GM23248 (cell line): Measurements from ENCODE around the gene EPHA3. TPM values are rescaled to one million over a fixed set of nuclear protein-coding genes. Genes with fewer than 3 reads are reported as not detected.
A peak's percentile ranks its signal among the peaks of the same experiment; 100 is the strongest.

Experiments
- DNase-seq: peaks from one replicate; pipeline ENCODE4 v3.0.0-alpha.2; 2015
- H2AFZ ChIP-seq: fragments of 200-600 bp; sonication (generic); 2 replicates; pipeline ENCODE4 v1.6.1; 2016; ENCODE audit warnings: antibody characterized with exemption
- H3F3A ChIP-seq: fragments of 200-600 bp; sonication (generic); 2 replicates; pipeline ENCODE4 v1.6.1; 2016; ENCODE audit warnings: mild to moderate bottlenecking, antibody characterized with exemption, mixed run types; ENCODE audit not compliant: insufficient read depth
- H3K27ac ChIP-seq: fragments of 200-600 bp; sonication (generic); 2 replicates; pipeline ENCODE4 v1.5.1; 2016; ENCODE audit warnings: mild to moderate bottlenecking
- H3K27me3 ChIP-seq: fragments of 200-600 bp; sonication (generic); replicated peaks from 2 replicates; pipeline ENCODE4 v1.6.1; 2016; ENCODE audit warnings: mild to moderate bottlenecking; ENCODE audit not compliant: insufficient read depth
- H3K36me3 ChIP-seq: fragments of 200-600 bp; sonication (generic); 2 replicates; pipeline ENCODE4 v1.6.1; 2016; ENCODE audit warnings: low read depth, mild to moderate bottlenecking
- H3K4me1 ChIP-seq: fragments of 200-600 bp; sonication (generic); 2 replicates; pipeline ENCODE4 v1.6.1; 2016; ENCODE audit warnings: mild to moderate bottlenecking; ENCODE audit not compliant: insufficient read depth
- H3K4me2 ChIP-seq: fragments of 200-600 bp; sonication (generic); one replicate; pipeline ENCODE4 v1.6.1; 2016; ENCODE audit warnings: mild to moderate bottlenecking; ENCODE audit not compliant: unreplicated experiment
- H3K4me3 ChIP-seq: fragments of 200-600 bp; sonication (generic); 2 replicates; pipeline ENCODE4 v1.5.1; 2016; ENCODE audit warnings: mild to moderate bottlenecking
- H3K79me2 ChIP-seq: fragments of 200-600 bp; sonication (generic); 2 replicates; pipeline ENCODE4 v1.6.1; 2016; ENCODE audit warnings: mild to moderate bottlenecking; ENCODE audit not compliant: insufficient read depth
- H3K9ac ChIP-seq: fragments of 200-600 bp; sonication (generic); 2 replicates; pipeline ENCODE4 v1.6.1; 2016; ENCODE audit warnings: mild to moderate bottlenecking
- H3K9me2 ChIP-seq: fragments of 200-600 bp; sonication (generic); 2 replicates; pipeline ENCODE4 v1.6.1; 2016; ENCODE audit warnings: mixed run types, mild to moderate bottlenecking, moderate library complexity; ENCODE audit not compliant: insufficient read depth
- H3K9me3 ChIP-seq: fragments of 200-600 bp; sonication (generic); one replicate; pipeline ENCODE4 v1.6.1; 2017; ENCODE audit warnings: low read depth
- H4K20me1 ChIP-seq: fragments of 200-600 bp; sonication (generic); 2 replicates; pipeline ENCODE4 v1.6.0; 2016; ENCODE audit not compliant: insufficient read depth
- EZH2 ChIP-seq: fragments of 200-600 bp; sonication (generic); IDR thresholded peaks from 2 replicates; pipeline ENCODE4 v1.6.1; 2018; ENCODE audit warnings: antibody characterized with exemption, mild to moderate bottlenecking; ENCODE audit not compliant: insufficient read depth, poor library complexity, severe bottlenecking
- EZH2phosphoT487 ChIP-seq: fragments of 200-600 bp; sonication (generic); IDR thresholded peaks from 2 replicates; pipeline ENCODE4 v1.6.1; 2018; ENCODE audit warnings: antibody characterized with exemption, moderate library complexity, mild to moderate bottlenecking, low read depth; ENCODE audit not compliant: insufficient read depth
- WGBS, 2 experiments: methylation state at CpG; one replicate each; pipeline ENCODE4 v1.1.6; 2015 to 2017; ENCODE audit warnings: low lambda C conversion rate in 2 of 2, low coverage in 1 of 2; ENCODE audit errors: missing lambda C conversion rate in 2 of 2; 5-methylcytosine and 5-hydroxymethylcytosine counted together
- in situ Hi-C: fragments of 300-500 bp; cut with MboI; formaldehyde crosslinking; loops from 2 replicates; pipeline ENCODE4 v1.15.0; 2020
- polyA plus RNA-seq: library from polyadenylated mRNA; unstranded; fragments of >200 nt; fragmentation: Nextera tagmentation; extraction: Ambion mirVana; gene quantifications from 2 replicates; pipeline ENCODE4 v1.2.1, GENCODE V29; 2016
- total RNA-seq: library from RNA; depleted of rRNA; stranded (reverse); fragments of >200 nt; shearing (Covaris generic); gene quantifications from 2 replicates; pipeline ENCODE4 v1.2.3, GENCODE V29; 2014

Gene EPHA3
- total and polyA plus RNA-seq, 2 experiments from 2014 or later, result under 0.01 to 0.05 TPM

DNA sequence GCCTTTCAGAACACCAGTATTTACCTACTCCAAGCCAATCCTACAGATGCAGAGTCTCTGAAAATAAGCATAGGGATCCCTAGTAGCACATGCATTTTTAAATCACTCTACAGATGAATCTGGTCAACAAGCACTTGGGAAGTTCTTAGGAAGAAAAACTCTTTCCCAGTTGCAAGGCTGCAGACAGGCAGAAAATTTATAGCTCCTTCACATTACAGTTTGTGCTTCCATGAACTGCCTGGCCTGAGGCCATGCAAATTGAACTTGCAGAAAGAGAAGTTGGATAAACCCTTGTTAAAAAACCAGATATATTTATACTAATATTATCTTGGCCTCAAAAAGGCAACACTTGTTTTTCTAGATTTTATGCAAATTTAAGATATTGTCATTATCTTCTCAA lies 256.9 kb downstream of the EPHA3 start:
- Histone ChIP-seq H3K4me1 (peaks cover 12% of the 10 kb centered on the region), H3K27me3 (0 out of 2 replicates have a peak, but pooled peaks cover 16% of the 10 kb centered on the region), H3K79me2 (no peaks in the 10 kb centered on the region), H2AFZ (no peak overlapping the region), H3K27ac (no peak overlapping the region), H3K4me3 (no peak overlapping the region), H3K36me3 (no peaks in the 10 kb centered on the region), H3K9me2 (no peaks in the 10 kb centered on the region), H3K9me3 (no peaks in the 10 kb centered on the region), H3K9ac (no peak overlapping the region), H3K4me2 (no peak overlapping the region), H3F3A (no peaks in the 10 kb centered on the region), H4K20me1 (no peaks in the 10 kb centered on the region)
- no peak for DNase-seq
- in situ Hi-C loops, result no loop called here
- TF ChIP-seq EZH2phosphoT487 (no peak), EZH2 (no peak)

GRCh38 chr3:89367166-89367565 lies 259.7 kb downstream of the EPHA3 start:
- Histone ChIP-seq H3K36me3 (no peaks in the 10 kb centered on the region), H4K20me1 (no peaks in the 10 kb centered on the region), H3K9me2 (no peaks in the 10 kb centered on the region), H3K4me3 (no peak overlapping the region), H3K9me3 (no peaks in the 10 kb centered on the region), H2AFZ (no peak overlapping the region), H3K27me3 (0 out of 2 replicates have a peak, but pooled peaks cover 19% of the 10 kb centered on the region), H3K4me2 (no peak overlapping the region), H3K27ac (no peak overlapping the region), H3F3A (no peaks in the 10 kb centered on the region), H3K79me2 (no peaks in the 10 kb centered on the region), H3K4me1 (peaks cover 4% of the 10 kb centered on the region; the same call in 1 of the 2 replicates), H3K9ac (no peak overlapping the region)
- in situ Hi-C loops, result no loop called here
- WGBS, 2 experiments, result 80 to 88% methylated on average over 3 of the region's 3 CpGs
- no peak for DNase-seq
- TF ChIP-seq EZH2, result no peak
- TF ChIP-seq EZH2phosphoT487, result no peak

DNA sequence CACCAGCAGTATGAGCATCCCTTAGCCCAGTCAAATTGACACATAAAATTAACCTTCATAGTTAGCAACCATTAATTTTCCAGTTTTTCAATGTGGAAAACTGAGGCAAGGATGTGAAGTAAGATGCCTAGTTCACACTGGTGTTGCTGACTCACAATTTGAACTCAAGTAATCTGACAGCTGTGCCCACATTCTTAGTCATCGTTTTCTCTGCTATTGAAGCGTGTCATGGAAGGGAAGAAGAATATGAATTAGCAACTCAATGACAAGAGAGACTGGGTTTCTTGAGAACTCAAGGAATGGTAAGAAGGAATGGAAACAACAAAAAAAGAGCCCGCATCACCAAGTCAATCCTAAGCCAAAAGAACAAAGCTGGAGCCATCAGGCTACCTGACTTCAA lies 261.4 kb downstream of the EPHA3 start:
- Histone ChIP-seq H2AFZ (no peak overlapping the region), H3K9me2 (no peaks in the 10 kb centered on the region), H3K79me2 (no peaks in the 10 kb centered on the region), H3K4me2 (no peak overlapping the region), H3F3A (no peaks in the 10 kb centered on the region), H3K4me1 (peaks cover 18% of the 10 kb centered on the region), H3K9ac (no peak overlapping the region), H3K9me3 (no peaks in the 10 kb centered on the region), H4K20me1 (no peaks in the 10 kb centered on the region), H3K36me3 (no peaks in the 10 kb centered on the region), H3K4me3 (no peak overlapping the region), H3K27me3 (peaks cover 18% of the 10 kb centered on the region; the same call in 1 of the 2 replicates), H3K27ac (no peak overlapping the region)
- in situ Hi-C loops, result no loop called here
- DNase-seq, result peak; percentile 7
- TF ChIP-seq EZH2phosphoT487 (no peak), EZH2 (no peak)
- 93% methylated on average over 3 of the region's 3 CpGs for WGBS, 2 experiments

- in situ Hi-C loops, result no loop called here
- no peak overlapping the region for H3K27ac ChIP-seq
- peak overlapping the region; percentile 41 for H3K4me2 ChIP-seq
- DNase-seq, result peak; percentile 83
- no peaks in the 10 kb centered on the region for H3K79me2 ChIP-seq
- no peak overlapping the region for H2AFZ ChIP-seq
- no peak overlapping the region for H3K9ac ChIP-seq
- WGBS, 2 experiments, result 0 to 5% methylated on average over 1 of the region's 1 CpG
- no peaks in the 10 kb centered on the region for H4K20me1 ChIP-seq
- no peak for TF ChIP-seq EZH2
- no peak for TF ChIP-seq EZH2phosphoT487
- no peaks in the 10 kb centered on the region for H3K9me3 ChIP-seq
- no peaks in the 10 kb centered on the region for H3F3A ChIP-seq
- peaks cover 18% of the 10 kb centered on the region for H3K4me1 ChIP-seq
- H3K27me3 ChIP-seq, result peaks cover 40% of the 10 kb centered on the region
- H3K36me3 ChIP-seq, result no peaks in the 10 kb centered on the region
- no peak overlapping the region for H3K4me3 ChIP-seq
- H3K9me2 ChIP-seq, result no peaks in the 10 kb centered on the region
Observed at GRCh38 chr3:89372456-89372855, 265.0 kb downstream of the EPHA3 start.

DNA sequence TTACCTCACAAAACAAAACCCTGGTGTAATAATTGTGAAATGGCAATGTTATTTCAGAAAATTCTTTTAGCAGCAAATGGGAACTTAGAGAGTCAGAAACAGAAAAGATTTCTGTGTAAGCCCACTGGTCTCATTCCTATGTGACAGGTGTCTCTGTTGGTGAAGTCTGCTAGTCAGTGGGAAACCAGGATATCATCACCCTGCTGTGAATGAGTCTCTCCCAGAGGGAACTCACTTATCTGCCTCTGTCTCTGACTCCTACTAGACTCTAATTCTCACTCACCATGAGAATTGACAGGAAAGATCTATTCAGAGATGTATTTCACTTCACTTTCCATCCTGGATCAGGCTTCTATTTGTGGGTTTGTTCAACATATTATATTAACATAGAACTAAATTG lies 266.0 kb downstream of the EPHA3 start:
- DNase-seq, result peak; percentile 7
- no peak overlapping the region for H3K9ac ChIP-seq

More for the DNA sequence above, 266.0 kb downstream of the EPHA3 start:
- Histone ChIP-seq H3K79me2 (no peaks in the 10 kb centered on the region), H2AFZ (no peak overlapping the region), H3K4me3 (no peak overlapping the region), H3K36me3 (no peaks in the 10 kb centered on the region), H3K27me3 (peaks cover 42% of the 10 kb centered on the region), H3K9me3 (no peaks in the 10 kb centered on the region), H3K27ac (no peak overlapping the region), H3K9me2 (no peaks in the 10 kb centered on the region), H3K4me2 (no peak overlapping the region), H3F3A (no peaks in the 10 kb centered on the region), H3K4me1 (peaks cover 18% of the 10 kb centered on the region), H4K20me1 (no peaks in the 10 kb centered on the region)
- TF ChIP-seq EZH2 (no peak), EZH2phosphoT487 (no peak)
- in situ Hi-C loops, result no loop called here
